T-helper 2 cell treated with Interferon-gamma antibody and Interleukin-4, amounts not matched to agents 5 μg/mL and 100 μg/mL, for 36 hours (primary cell): Measurements from ENCODE around the gene CREB3L4.

Source experiments
- DNase-seq: peaks from one replicate; pipeline ENCODE4 v3.0.0; 2021; ENCODE audit warnings: low spot score
- H3K27ac Mint-ChIP-seq: one replicate; pipeline ENCODE4 v1.8.0; 2021; ENCODE audit warnings: mild to moderate bottlenecking, mixed read lengths
- H3K27me3 Mint-ChIP-seq: one replicate; pipeline ENCODE4 v1.8.0; 2021; ENCODE audit warnings: low read depth, mixed read lengths
- H3K36me3 Mint-ChIP-seq: one replicate; pipeline ENCODE4 v1.8.0; 2021; ENCODE audit warnings: low read depth, mixed read lengths
- H3K4me1 Mint-ChIP-seq: one replicate; pipeline ENCODE4 v1.8.0; 2021; ENCODE audit warnings: low read depth, mixed read lengths
- H3K4me3 Mint-ChIP-seq: one replicate; pipeline ENCODE4 v1.8.0; 2022; ENCODE audit warnings: mild to moderate bottlenecking, moderate library complexity, mixed read lengths
- H3K9me3 Mint-ChIP-seq: one replicate; pipeline ENCODE4 v1.8.0; 2021; ENCODE audit warnings: mixed read lengths

Gene CREB3L4

GRCh38 chr1:153967107-153967999 is at the start of gene CREB3L4:
TSS of gene CREB3L4 (plus strand) at chr1:153967902. CDS start at chr1:153968526, 624 bp downstream.
- peak; percentile 87 for DNase-seq
- peak within 1 kb of the TSS; percentile 90 for H3K4me3 Mint-ChIP-seq
- H3K27me3 Mint-ChIP-seq, result no peaks in the 10 kb centered on the region
- H3K36me3 Mint-ChIP-seq, result peaks cover 15% of the 10 kb centered on the region
- peaks cover 51% of the 10 kb centered on the region for H3K4me1 Mint-ChIP-seq
- peak within 1 kb of the TSS; percentile 88 for H3K27ac Mint-ChIP-seq
- no peaks in the 10 kb centered on the region for H3K9me3 Mint-ChIP-seq

GRCh38 chr1:153919876-153920852 is 47.5 kb upstream of the CREB3L4 start:
- Mint-ChIP-seq H3K4me3 (peak overlapping the region; percentile 88), H3K27me3 (no peaks in the 10 kb centered on the region), H3K27ac (peak overlapping the region; percentile 92), H3K36me3 (peaks cover 16% of the 10 kb centered on the region), H3K9me3 (no peaks in the 10 kb centered on the region), H3K4me1 (peaks cover 37% of the 10 kb centered on the region)
- peak; percentile 25 for DNase-seq

GRCh38 chr1:153921080-153921802 is 46.5 kb upstream of the CREB3L4 start:
- Mint-ChIP-seq H3K4me3 (peak overlapping the region; percentile 88), H3K9me3 (no peaks in the 10 kb centered on the region), H3K4me1 (peaks cover 37% of the 10 kb centered on the region), H3K27me3 (no peaks in the 10 kb centered on the region), H3K27ac (peak overlapping the region; percentile 92), H3K36me3 (peaks cover 16% of the 10 kb centered on the region)
- no peak for DNase-seq

GRCh38 chr1:153921803-153922075 is 46.0 kb upstream of the CREB3L4 start:
- H3K9me3 Mint-ChIP-seq, result no peaks in the 10 kb centered on the region
- peak; percentile 17 for DNase-seq
- peak overlapping the region; percentile 92 for H3K27ac Mint-ChIP-seq
- H3K27me3 Mint-ChIP-seq, result no peaks in the 10 kb centered on the region
- H3K4me3 Mint-ChIP-seq, result peak overlapping the region; percentile 88
- H3K36me3 Mint-ChIP-seq, result peaks cover 16% of the 10 kb centered on the region
- H3K4me1 Mint-ChIP-seq, result peaks cover 37% of the 10 kb centered on the region

- Mint-ChIP-seq H3K4me1 (peaks cover 37% of the 10 kb centered on the region), H3K27me3 (no peaks in the 10 kb centered on the region), H3K9me3 (no peaks in the 10 kb centered on the region), H3K4me3 (peak overlapping the region; percentile 95), H3K36me3 (peaks cover 16% of the 10 kb centered on the region), H3K27ac (peak overlapping the region; percentile 95)
- no peak for DNase-seq
Measured at GRCh38 chr1:153922076-153922971, 45.4 kb upstream of the CREB3L4 start.

- peak; percentile 99 for DNase-seq
- Mint-ChIP-seq H3K4me1 (peaks cover 34% of the 10 kb centered on the region), H3K27me3 (no peaks in the 10 kb centered on the region), H3K9me3 (no peaks in the 10 kb centered on the region), H3K27ac (peak within 1 kb of the TSS; percentile 95), H3K36me3 (peaks cover 18% of the 10 kb centered on the region), H3K4me3 (peak within 1 kb of the TSS; percentile 95)
Measured at GRCh38 chr1:153922972-153923925, 44.5 kb upstream of the CREB3L4 start, which contains the start of gene GATAD2B. TSS of gene GATAD2B (minus strand) at chr1:153922972. CDS start at chr1:153828347, 94,625 bp downstream.

- no peak for DNase-seq
- H3K4me1 Mint-ChIP-seq, result peaks cover 10% of the 10 kb centered on the region
- no peaks in the 10 kb centered on the region for H3K9me3 Mint-ChIP-seq
- no peak overlapping the region for H3K4me3 Mint-ChIP-seq
- no peak overlapping the region for H3K27ac Mint-ChIP-seq
- no peaks in the 10 kb centered on the region for H3K27me3 Mint-ChIP-seq
- H3K36me3 Mint-ChIP-seq, result peaks cover 26% of the 10 kb centered on the region
Measured at GRCh38 chr1:153926405-153926804, 41.3 kb upstream of the CREB3L4 start.

- H3K27ac Mint-ChIP-seq, result peak overlapping the region; percentile 46
- H3K27me3 Mint-ChIP-seq, result no peaks in the 10 kb centered on the region
- no peaks in the 10 kb centered on the region for H3K9me3 Mint-ChIP-seq
- DNase-seq, result no peak
- H3K4me1 Mint-ChIP-seq, result peaks cover 6% of the 10 kb centered on the region
- H3K4me3 Mint-ChIP-seq, result no peak overlapping the region
- peaks cover 28% of the 10 kb centered on the region for H3K36me3 Mint-ChIP-seq
Measured at GRCh38 chr1:153928245-153928644, 39.5 kb upstream of the CREB3L4 start.

GRCh38 chr1:153928791-153929341 is 38.8 kb upstream of the CREB3L4 start:
- peaks cover 3% of the 10 kb centered on the region for H3K4me1 Mint-ChIP-seq
- no peak overlapping the region for H3K4me3 Mint-ChIP-seq
- H3K27ac Mint-ChIP-seq, result peak overlapping the region; percentile 38

GRCh38 chr1:153929426-153929825 is 38.3 kb upstream of the CREB3L4 start:
- Mint-ChIP-seq H3K36me3 (peaks cover 31% of the 10 kb centered on the region), H3K27ac (no peak overlapping the region), H3K27me3 (no peaks in the 10 kb centered on the region), H3K4me1 (peaks cover 3% of the 10 kb centered on the region), H3K4me3 (no peak overlapping the region), H3K9me3 (no peaks in the 10 kb centered on the region)
- DNase-seq, result no peak

More at GRCh38 chr1:153928791-153929341, 38.8 kb upstream of the CREB3L4 start:
- no peak for DNase-seq
- peaks cover 28% of the 10 kb centered on the region for H3K36me3 Mint-ChIP-seq
- no peaks in the 10 kb centered on the region for H3K27me3 Mint-ChIP-seq
- H3K9me3 Mint-ChIP-seq, result no peaks in the 10 kb centered on the region

- no peak for DNase-seq
- H3K4me3 Mint-ChIP-seq, result no peak overlapping the region
- no peaks in the 10 kb centered on the region for H3K9me3 Mint-ChIP-seq
- H3K36me3 Mint-ChIP-seq, result peaks cover 38% of the 10 kb centered on the region
- H3K27ac Mint-ChIP-seq, result no peak overlapping the region
- H3K27me3 Mint-ChIP-seq, result no peaks in the 10 kb centered on the region
- peaks cover 3% of the 10 kb centered on the region for H3K4me1 Mint-ChIP-seq
Measured at GRCh38 chr1:153929981-153930948, 37.4 kb upstream of the CREB3L4 start.
